K562 (cell line): ENCODE results near the gene KCNH8.

ENCODE experiments used
- BRCA1 ChIP-seq, 2 experiments: fragments of 450-650 bp in 1 of 2; sonication (generic) in 1 of 2; formaldehyde crosslinking in 1 of 2; IDR thresholded peaks; 2 replicates each; pipeline versions ENCODE4 v1.5.0 to v1.6.1; 2017 to 2020; ENCODE audit warnings: mild to moderate bottlenecking in 1 of 2, missing genetic modification reagents in 1 of 2
- CEBPB ChIP-seq: fragments of 450-650 bp; IDR thresholded peaks from 2 replicates; pipeline ENCODE4 v1.6.1; 2016; ENCODE audit warnings: missing genetic modification characterization, missing compliant biosample characterization
- FOXK1 ChIP-seq: sonication (generic); formaldehyde crosslinking; IDR thresholded peaks from 2 replicates; pipeline ENCODE4 v1.8.0; 2022; ENCODE audit warnings: missing genetic modification reagents, mild to moderate bottlenecking, borderline replicate concordance
- FOXM1 ChIP-seq, 2 experiments: fragments of 450-650 bp in 1 of 2; sonication (generic) in 1 of 2; formaldehyde crosslinking in 1 of 2; IDR thresholded peaks; 2 replicates each; pipeline versions ENCODE4 v1.6.1 to v1.9.0; 2017 to 2022; ENCODE audit warnings: low read depth in 2 of 2, mild to moderate bottlenecking in 2 of 2, missing genetic modification reagents in 1 of 2, moderate library complexity in 1 of 2
- PHF8 ChIP-seq: fragments of 200-600 bp; sonication (generic); IDR thresholded peaks from 2 replicates; pipeline ENCODE4 v1.6.1; 2012; ENCODE audit warnings: mixed run types, mild to moderate bottlenecking, inconsistent platforms, low read length, moderate library complexity, borderline replicate concordance
- SMARCC2 ChIP-seq: fragments of 450-650 bp; IDR thresholded peaks from 2 replicates; pipeline ENCODE4 v1.6.1; 2017; ENCODE audit warnings: antibody characterized with exemption, moderate library complexity, mild to moderate bottlenecking, low read depth
- SMC3 ChIP-seq: conservative IDR thresholded peaks from 2 replicates; pipeline ENCODE4 v1.6.1; 2011; ENCODE audit warnings: low read depth, low read length, improper control_type of control experiment; ENCODE audit not compliant: insufficient read depth
- SP2 ChIP-seq: IDR thresholded peaks from 2 replicates; pipeline ENCODE4 v1.6.1; 2011; ENCODE audit warnings: mild to moderate bottlenecking, low read depth, low read length, moderate library complexity; ENCODE audit not compliant: poor library complexity, severe bottlenecking; ENCODE audit errors: extremely low read depth
- YY1 ChIP-seq, 3 experiments: IDR thresholded peaks; 2 replicates each; pipeline ENCODE4 v1.6.1; 2011; ENCODE audit warnings: low read length in 2 of 3, mild to moderate bottlenecking in 2 of 3, moderate library complexity in 2 of 3, borderline replicate concordance in 1 of 3, control low read depth in 1 of 3, low read depth in 1 of 3; ENCODE audit not compliant: insufficient read depth in 3 of 3, insufficient replicate concordance in 2 of 3, control insufficient read depth in 1 of 3, insufficient read length in 1 of 3; ENCODE audit errors: extremely low read depth in 1 of 3
- ZNF77 ChIP-seq: fragments of 250-450 bp; sonication (Bioruptor Pico); IDR thresholded peaks from 2 replicates; pipeline ENCODE4 v1.5.0; 2020

GRCh38 chr3:19399836-19400235, 251.5 kb downstream of the KCNH8 start:
- TF ChIP-seq FOXK1 (CRISPR knock-in tag) (no peak), FOXM1 (IDR thresholded peaks at IDR 0.05; ENCODE audit: low read depth) (no peak), FOXM1 (CRISPR knock-in tag; IDR thresholded peaks at IDR 0.05; ENCODE audit: low read depth) (no peak), SP2 (no peak), ZNF77 (CRISPR knock-in tag) (no peak), SMARCC2 (no peak), CEBPB (tag) (no peak), SMC3 (no peak), PHF8 (no peak), YY1 (IDR thresholded peaks at IDR 0.05; ENCODE audit: borderline replicate concordance in 1 of 3, control insufficient read depth in 1 of 3, extremely low read depth in 1 of 3, insufficient read depth in 3 of 3, insufficient read length in 1 of 3, insufficient replicate concordance in 2 of 3, low read depth in 1 of 3, low read length in 2 of 3) (no peak), BRCA1 (IDR thresholded peaks at IDR 0.05) (no peak), BRCA1 (CRISPR knock-in tag; IDR thresholded peaks at IDR 0.05) (no peak)
